Erythroblast (primary cell): ENCODE data around the gene ATR.
"Not testable (repeated sequence)": the region's sequence is repeated elsewhere in the genome, so short reads cannot be mapped to it uniquely, and the experiment has no call there.

Source experiments
- DNase-seq, 2 experiments: peaks; one replicate each; lab custom pipeline; 2025; lab: John Stamatoyannopoulos, UW
- GATA1 ChIP-seq: IDR thresholded peaks from 2 replicates; pipeline ENCODE4 v1.6.1; 2011; ENCODE audit warnings: low read depth, mild to moderate bottlenecking, control low read depth, low read length, moderate library complexity
- POLR2A ChIP-seq: IDR thresholded peaks from 2 replicates; pipeline ENCODE4 v1.6.1; 2011; ENCODE audit warnings: mild to moderate bottlenecking, low read length

Gene ATR

GRCh38 chr3:142568393-142569017, 10.0 kb downstream of the ATR start:
- no peak for DNase-seq
- TF ChIP-seq GATA1 (no peak), POLR2A (no peak)

GRCh38 chr3:142566096-142566495, 12.4 kb downstream of the ATR start:
- no peak for DNase-seq
- TF ChIP-seq GATA1 (no peak), POLR2A (no peak)

- DNase-seq, result no peak
- TF ChIP-seq POLR2A, result no peak
- TF ChIP-seq GATA1, result no peak
Measured at GRCh38 chr3:142563496-142563997, 15.0 kb downstream of the ATR start.

GRCh38 chr3:142560118-142560517, 18.4 kb downstream of the ATR start:
- no peak for DNase-seq
- no peak for TF ChIP-seq GATA1
- no peak for TF ChIP-seq POLR2A

- TF ChIP-seq GATA1 (no peak), POLR2A (no peak)
- no peak for DNase-seq
Measured at GRCh38 chr3:142553741-142554140, 24.8 kb downstream of the ATR start.

DNA sequence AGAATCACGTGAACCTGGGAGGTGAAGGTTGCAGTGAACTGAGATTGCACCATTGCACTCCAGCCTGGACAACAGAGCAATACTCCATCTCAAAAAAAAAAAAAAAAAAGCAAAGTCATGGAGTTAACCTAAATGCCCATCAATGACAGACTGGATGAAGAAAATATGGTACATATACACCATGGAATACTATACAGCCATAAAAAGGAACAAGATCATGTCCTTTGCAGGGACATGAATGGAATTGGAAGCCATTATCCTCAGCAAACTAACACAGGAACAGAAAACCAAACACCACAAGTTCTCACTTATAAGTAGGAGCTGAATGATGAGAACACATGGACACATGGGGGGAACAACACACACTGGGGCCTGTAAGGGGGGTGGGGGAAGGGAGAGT, 26.0 kb downstream of the ATR start:
- not testable (repeated sequence) for DNase-seq

DNA sequence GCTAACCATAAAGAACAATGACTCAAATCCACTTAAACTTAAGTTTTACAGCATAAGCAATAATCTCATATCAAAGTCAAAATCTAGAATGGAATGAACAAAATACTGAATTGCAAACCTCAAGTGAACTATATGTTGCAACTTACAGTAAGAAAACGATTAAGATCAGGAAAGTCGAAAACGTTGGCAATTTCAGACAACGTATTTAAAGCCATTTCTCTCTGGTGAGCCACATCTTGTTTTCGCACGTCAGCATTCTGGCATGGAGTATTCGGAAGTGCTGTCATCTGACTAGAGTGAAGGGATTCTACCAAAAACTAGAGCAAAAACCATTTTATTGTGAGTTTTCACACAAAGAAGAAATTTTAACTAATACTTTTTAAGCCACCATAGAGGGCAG, 28.5 kb downstream of the ATR start:
- TF ChIP-seq GATA1 (no peak), POLR2A (no peak)
- DNase-seq, result no peak

- DNase-seq, result no peak
- TF ChIP-seq GATA1, result no peak
- no peak for TF ChIP-seq POLR2A
Measured at GRCh38 chr3:142543307-142543706, 35.2 kb downstream of the ATR start.

DNA sequence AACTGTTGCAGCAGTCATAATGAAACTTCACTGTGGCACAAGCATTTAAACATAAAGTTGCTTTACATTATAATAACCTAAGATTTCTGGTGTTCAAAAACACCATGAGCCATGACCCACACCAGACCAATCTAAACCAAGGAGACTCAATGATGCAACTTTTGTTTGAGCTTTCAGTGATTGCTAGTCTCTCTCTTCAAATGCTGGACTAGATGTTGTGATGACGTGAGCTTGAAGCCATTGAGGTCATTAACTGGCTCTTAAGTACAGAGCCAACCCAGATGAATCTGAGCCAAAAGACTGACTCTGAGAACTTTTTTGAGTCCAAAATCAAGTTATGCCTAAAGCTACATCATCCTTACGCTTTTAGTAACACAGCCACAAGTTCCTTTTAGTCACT, 36.5 kb downstream of the ATR start:
- DNase-seq, result peak; percentile 2
- no peak for TF ChIP-seq GATA1
- TF ChIP-seq POLR2A, result no peak

- DNase-seq, result no peak
- no peak for TF ChIP-seq POLR2A
- no peak for TF ChIP-seq GATA1
Measured at GRCh38 chr3:142536519-142536918, 42.0 kb downstream of the ATR start.

- TF ChIP-seq GATA1 (no peak), POLR2A (no peak)
- DNase-seq, result no peak
Measured at GRCh38 chr3:142534543-142534942, 44.0 kb downstream of the ATR start.

DNA sequence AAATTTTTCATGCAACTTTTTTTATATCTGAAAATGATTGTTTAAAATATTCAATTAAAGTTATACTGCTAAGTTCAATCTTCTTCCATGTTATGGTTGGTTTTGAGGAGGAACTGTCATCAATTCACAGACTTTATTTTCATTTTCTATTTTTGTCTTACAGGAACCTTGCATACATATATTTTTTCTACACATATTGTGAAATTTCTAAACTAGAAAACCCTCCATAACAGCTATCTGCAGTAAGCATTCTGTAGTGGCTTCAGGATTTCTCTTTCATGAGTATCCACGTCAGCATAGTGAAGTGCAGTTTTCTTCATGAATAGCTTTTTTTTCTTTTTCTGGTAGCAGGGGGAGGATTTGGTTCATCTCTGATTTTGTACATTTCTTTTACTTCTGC, 48.2 kb downstream of the ATR start:
- TF ChIP-seq POLR2A (no peak), GATA1 (no peak)
- no peak for DNase-seq

DNA sequence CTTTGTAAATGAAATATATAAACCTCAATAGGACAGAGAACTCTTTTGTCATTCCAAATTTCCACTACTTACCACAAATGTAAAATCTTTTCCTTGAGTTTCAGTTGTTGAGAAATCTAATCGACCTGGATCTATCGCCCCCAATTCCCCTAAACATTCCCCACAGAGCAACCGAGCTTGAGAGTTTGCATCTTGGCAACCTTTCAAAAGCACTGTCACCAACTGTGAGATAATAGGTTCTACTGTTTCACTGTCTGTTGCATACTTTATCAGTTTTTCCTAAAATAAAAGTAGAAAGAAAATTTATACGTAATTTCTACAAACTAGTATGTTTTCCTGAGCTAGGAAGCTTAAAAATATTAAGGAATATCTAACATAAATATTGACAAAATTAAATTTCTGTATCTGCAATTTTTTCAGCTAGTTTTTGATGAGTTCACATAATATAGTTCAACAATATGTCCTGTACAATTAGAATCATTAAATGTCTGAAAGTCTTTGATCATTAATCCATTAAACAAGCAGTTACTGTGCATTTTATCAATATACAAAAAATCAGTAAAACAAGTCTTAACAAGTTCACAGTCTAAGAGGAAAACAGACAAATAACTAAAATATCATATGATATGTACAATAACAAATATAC, 54.5 kb downstream of the ATR start:
- peak; percentile 41 to 57 for DNase-seq
- no peak for TF ChIP-seq GATA1
- no peak for TF ChIP-seq POLR2A

- DNase-seq, result no peak
- TF ChIP-seq POLR2A, result no peak
- no peak for TF ChIP-seq GATA1
Measured at GRCh38 chr3:142509079-142509478, 69.5 kb downstream of the ATR start.

DNA sequence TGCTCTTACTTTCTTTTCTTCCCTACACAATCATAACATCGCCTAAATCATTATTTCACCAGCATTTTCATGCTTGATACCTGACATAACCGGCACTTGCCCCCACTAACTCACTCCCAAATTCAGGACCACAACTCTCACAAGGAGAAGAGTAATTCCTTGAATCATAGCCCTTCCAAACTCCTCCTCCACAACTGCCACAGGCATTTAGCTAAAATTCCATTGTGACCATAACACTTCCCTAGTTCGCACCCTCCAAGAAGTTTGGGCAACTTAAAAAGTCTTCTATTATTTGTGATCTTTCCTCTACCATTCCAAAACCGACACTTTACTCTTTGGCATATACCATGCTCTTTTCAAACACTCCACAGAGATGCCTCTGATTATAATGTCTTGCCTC, 71.3 kb downstream of the ATR start:
- no peak for DNase-seq
- TF ChIP-seq POLR2A (no peak), GATA1 (no peak)
